HepG2 (cell line): ENCODE data around the gene KAZN. TPM values are rescaled to one million over a fixed set of nuclear protein-coding genes. Genes with fewer than 3 reads are reported as not detected.
A peak's percentile ranks its signal among the peaks of the same experiment; 100 is the strongest.

Experiments used
- ATAC-seq: fragments of 200-7000 bp; cut with Tn5 transposase; 3 replicates; pipeline ENCODE4 v1.9.1; 2020; ENCODE audit warnings: mild to moderate bottlenecking, moderate library complexity
- BruUV-seq: library from RNA; stranded (reverse); fragments of 400-500 nt; replicated peaks from 2 replicates; lab custom pipeline; 2021; lab: Mats Ljungman, UMichigan
- CTCF ChIA-PET: fragments of 300-600 bp; formaldehyde crosslinking; extraction: SDS; loops from one replicate; lab custom pipeline; 2021; ENCODE audit warnings: low total read pairs, inconsistent platforms, low intra/inter-chr PET ratio; lab: Yijun Ruan, JAX
- POLR2A ChIA-PET: fragments of 350-600 bp; sonication (Branson Sonifier 250); formaldehyde crosslinking; loops from one replicate; lab custom pipeline; 2020; ENCODE audit warnings: antibody characterized with exemption, inconsistent platforms; lab: Yijun Ruan, JAX
- DNase-seq: peaks from one replicate; pipeline ENCODE4 v3.0.0-alpha.2; 2015; ENCODE audit warnings: low spot score
- FAIRE-seq: peaks from 3 replicates; lab custom pipeline; 2011; peaks lifted over from hg19 to GRCh38; lab: Jason Lieb, UNC
- H2AFZ ChIP-seq: one replicate; pipeline ENCODE4 v1.6.1; 2011; ENCODE audit warnings: low read length, inconsistent platforms
- H3K27ac ChIP-seq: fragments of 300-600 bp; 3 replicates; pipeline ENCODE4 v1.8.0; 2011; ENCODE audit warnings: mixed run types, mild to moderate bottlenecking, mixed read lengths, low read length, inconsistent platforms; ENCODE audit not compliant: insufficient read depth; ENCODE audit errors: extremely low read length
- H3K27me3 ChIP-seq, 2 experiments: fragments of 200-600 bp in 1 of 2; 2 replicates in 1 of 2; 3 replicates in 1 of 2; pipeline versions ENCODE4 v1.6.0 to v1.8.0; 2011; ENCODE audit warnings: low read length in 2 of 2, mild to moderate bottlenecking in 2 of 2, moderate library complexity in 2 of 2, inconsistent platforms in 1 of 2; ENCODE audit not compliant: insufficient read depth in 2 of 2, control insufficient read depth in 1 of 2
- H3K36me3 ChIP-seq, 2 experiments: fragments of 200-600 bp in 1 of 2; replicated peaks in 1 of 2; 2 replicates in 1 of 2; 3 replicates in 1 of 2; pipeline versions ENCODE4 v1.5.1 to v1.8.0; 2011; ENCODE audit warnings: low read length in 2 of 2, inconsistent platforms in 1 of 2; ENCODE audit not compliant: insufficient read depth in 2 of 2, control insufficient read depth in 1 of 2
- H3K4me1 ChIP-seq: 2 replicates; pipeline ENCODE4 v1.5.1; 2012; ENCODE audit warnings: low read length, inconsistent platforms; ENCODE audit not compliant: insufficient read depth
- H3K4me2 ChIP-seq: 2 replicates; pipeline ENCODE4 v1.6.0; 2011; ENCODE audit warnings: low read depth, low read length, inconsistent platforms
- H3K4me3 ChIP-seq, 3 experiments: fragments of 200-600 bp in 1 of 3; sonication (generic), shearing (Covaris generic) in 1 of 3; replicated peaks in 1 of 3; 2 replicates each; pipeline ENCODE4 v1.5.1; 2011 to 2016; ENCODE audit warnings: low read length in 3 of 3, inconsistent platforms in 2 of 3, low read depth in 2 of 3, mild to moderate bottlenecking in 2 of 3, control low read depth in 1 of 3, mixed read lengths in 1 of 3; ENCODE audit not compliant: insufficient read depth in 1 of 3
- H3K79me2 ChIP-seq: one replicate; pipeline ENCODE4 v1.6.1; 2011; ENCODE audit warnings: low read length, inconsistent platforms; ENCODE audit not compliant: insufficient read depth
- H3K9ac ChIP-seq: 2 replicates; pipeline ENCODE4 v1.6.0; 2011; ENCODE audit warnings: mild to moderate bottlenecking, low read depth, low read length, inconsistent platforms; ENCODE audit not compliant: insufficient read depth
- H3K9me3 ChIP-seq: 2 replicates; pipeline ENCODE4 v1.5.1; 2012; ENCODE audit warnings: mild to moderate bottlenecking, low read length
- H4K20me1 ChIP-seq: 2 replicates; pipeline ENCODE4 v1.6.0; 2011; ENCODE audit warnings: inconsistent platforms, mild to moderate bottlenecking, low read length, moderate library complexity; ENCODE audit not compliant: insufficient read depth
- ASH2L ChIP-seq: fragments of 300-600, 200-600 bp; sonication (generic); IDR thresholded peaks from 2 replicates; pipeline ENCODE4 v1.7.0; 2017; ENCODE audit warnings: low read depth, mild to moderate bottlenecking, moderate library complexity, mixed read lengths, low read length; ENCODE audit not compliant: insufficient read length
- FLYWCH1 ChIP-seq: sonication (generic); formaldehyde crosslinking; IDR thresholded peaks from 2 replicates; pipeline ENCODE4 v1.8.1; 2023; ENCODE audit warnings: mild to moderate bottlenecking, missing genetic modification reagents
- HMG20A ChIP-seq: IDR thresholded peaks from 2 replicates; pipeline ENCODE4 v1.6.1; 2016; ENCODE audit warnings: borderline replicate concordance
- IRF2 ChIP-seq: IDR thresholded peaks from 2 replicates; pipeline ENCODE4 v1.6.1; 2018; ENCODE audit warnings: missing genetic modification reagents, missing compliant biosample characterization
- KDM3A ChIP-seq: IDR thresholded peaks from 2 replicates; pipeline ENCODE4 v1.6.1; 2018; ENCODE audit warnings: low read depth, missing compliant biosample characterization
- NCOA5 ChIP-seq: sonication (generic); formaldehyde crosslinking; IDR thresholded peaks from 2 replicates; pipeline ENCODE4 v1.4.0; 2020; ENCODE audit warnings: missing genetic modification reagents
- NR2F1 ChIP-seq, 2 experiments: fragments of 450-650 bp in 1 of 2; formaldehyde crosslinking in 1 of 2; IDR thresholded peaks; 2 replicates each; pipeline versions ENCODE4 v1.5.0 to v1.6.1; 2016 to 2020; ENCODE audit warnings: mild to moderate bottlenecking in 1 of 2, missing compliant biosample characterization in 1 of 2, missing genetic modification reagents in 1 of 2, moderate library complexity in 1 of 2
- PREB ChIP-seq: sonication (generic); formaldehyde crosslinking; IDR thresholded peaks from 2 replicates; pipeline ENCODE4 v1.4.0; 2020; ENCODE audit warnings: missing genetic modification reagents
- PRMT3 ChIP-seq: sonication (generic); formaldehyde crosslinking; IDR thresholded peaks from 2 replicates; pipeline ENCODE4 v1.8.1; 2022; ENCODE audit warnings: low read depth, mild to moderate bottlenecking, moderate library complexity, missing genetic modification reagents, borderline replicate concordance
- ZNF160 ChIP-seq: sonication (generic); formaldehyde crosslinking; IDR thresholded peaks from 2 replicates; pipeline ENCODE4 v1.8.0; 2022; ENCODE audit warnings: mild to moderate bottlenecking, inconsistent platforms, missing genetic modification reagents
- ZNF382 ChIP-seq: sonication (generic); formaldehyde crosslinking; IDR thresholded peaks from 2 replicates; pipeline ENCODE4 v1.5.0; 2020; ENCODE audit warnings: missing genetic modification reagents, mild to moderate bottlenecking, borderline replicate concordance
- ZNF501 ChIP-seq: sonication (generic); formaldehyde crosslinking; IDR thresholded peaks from 2 replicates; pipeline ENCODE4 v1.5.1; 2020; ENCODE audit warnings: mild to moderate bottlenecking, moderate library complexity, missing genetic modification reagents
- ZNF615 ChIP-seq: sonication (generic); formaldehyde crosslinking; IDR thresholded peaks from 2 replicates; pipeline ENCODE4 v1.5.0; 2020; ENCODE audit warnings: mild to moderate bottlenecking, missing genetic modification reagents, borderline replicate concordance
- ZNF703 ChIP-seq: sonication (generic); formaldehyde crosslinking; IDR thresholded peaks from 2 replicates; pipeline ENCODE4 v1.5.1; 2020; ENCODE audit warnings: missing genetic modification reagents, mild to moderate bottlenecking, moderate library complexity, borderline replicate concordance
- ZNF747 ChIP-seq: sonication (generic); formaldehyde crosslinking; IDR thresholded peaks from 2 replicates; pipeline ENCODE4 v1.8.1; 2023; ENCODE audit warnings: missing genetic modification reagents, mild to moderate bottlenecking, borderline replicate concordance
- ZSCAN31 ChIP-seq: sonication (generic); formaldehyde crosslinking; IDR thresholded peaks from 2 replicates; pipeline ENCODE4 v1.5.0; 2020; ENCODE audit warnings: low read depth, mild to moderate bottlenecking, missing genetic modification reagents
- WGBS: methylation state at CpG from one replicate; pipeline ENCODE4 v1.1.6; 2017; ENCODE audit warnings: low lambda C conversion rate; 5-methylcytosine and 5-hydroxymethylcytosine counted together
- in situ Hi-C: cut with HindIII; loops from 2 replicates; pipeline ENCODE4 v1.10.0; 2017; ENCODE audit warnings: low pct_unique_long_range_greater_than_20kb; ENCODE audit not compliant: extremely low pct_ligation_motif_present
- intact Hi-C: fragments of 100-400 bp; cut with micrococcal nuclease; formaldehyde crosslinking; loops from one replicate; pipeline ENCODE4 v1.10.0; 2022; ENCODE audit not compliant: unreplicated experiment
- polyA plus RNA-seq, 8 experiments: library from polyadenylated mRNA; depleted of rRNA in 3 of 8; stranded (reverse) in 7 of 8; unstranded in 1 of 8; fragments of >200 nt; fragmentation: Illumina TruSeq in 4 of 8; extraction: Trizol in 4 of 8; gene quantifications; 2 replicates each; pipeline versions ENCODE4 v1.2.1 to v1.2.3, GENCODE V29; 2011 to 2016; ENCODE audit warnings: low read depth in 4 of 8, missing spikeins in 1 of 8, mixed read lengths in 1 of 8; ENCODE audit not compliant: insufficient read depth in 1 of 8
- total RNA-seq, 5 experiments: library from RNA; depleted of rRNA; stranded (reverse); fragments of >200 nt; fragmentation: Illumina TruSeq; extraction: Trizol; gene quantifications; 2 replicates each; pipeline ENCODE4 v1.2.3, GENCODE V29; 2016; ENCODE audit warnings: low read depth in 1 of 5
- TF ChIP-seq, protein P1 (sequence below): sonication (generic); formaldehyde crosslinking; IDR thresholded peaks from 2 replicates; pipeline ENCODE4 v1.4.0; 2020; ENCODE audit warnings: missing genetic modification reagents, borderline replicate concordance
- TF ChIP-seq, protein P2 (sequence below): sonication (generic); formaldehyde crosslinking; IDR thresholded peaks from 2 replicates; pipeline ENCODE4 v1.4.0; 2020; ENCODE audit warnings: mild to moderate bottlenecking, missing genetic modification reagents

The KAZN gene
- total and polyA plus RNA-seq, 2 of the 13 experiments (the other 11 are each of a cell fraction or from before 2014, with no cell fraction given), result 10.4 to 13.5 TPM

GRCh38 chr1:14647777-14648176 lies 49.3 kb downstream of the KAZN start (continued):
- TF ChIP-seq ASH2L, result no peak
- TF ChIP-seq, protein P1, sequence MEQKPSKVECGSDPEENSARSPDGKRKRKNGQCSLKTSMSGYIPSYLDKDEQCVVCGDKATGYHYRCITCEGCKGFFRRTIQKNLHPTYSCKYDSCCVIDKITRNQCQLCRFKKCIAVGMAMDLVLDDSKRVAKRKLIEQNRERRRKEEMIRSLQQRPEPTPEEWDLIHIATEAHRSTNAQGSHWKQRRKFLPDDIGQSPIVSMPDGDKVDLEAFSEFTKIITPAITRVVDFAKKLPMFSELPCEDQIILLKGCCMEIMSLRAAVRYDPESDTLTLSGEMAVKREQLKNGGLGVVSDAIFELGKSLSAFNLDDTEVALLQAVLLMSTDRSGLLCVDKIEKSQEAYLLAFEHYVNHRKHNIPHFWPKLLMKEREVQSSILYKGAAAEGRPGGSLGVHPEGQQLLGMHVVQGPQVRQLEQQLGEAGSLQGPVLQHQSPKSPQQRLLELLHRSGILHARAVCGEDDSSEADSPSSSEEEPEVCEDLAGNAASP (CRISPR knock-in tag), result no peak
- TF ChIP-seq NR2F1 (CRISPR knock-in tag; IDR thresholded peaks at IDR 0.05), result peak; percentile 26 to 40; a peak in 1 of 4 replicates
- TF ChIP-seq, all 625 proteins: peak for 5

DNA sequence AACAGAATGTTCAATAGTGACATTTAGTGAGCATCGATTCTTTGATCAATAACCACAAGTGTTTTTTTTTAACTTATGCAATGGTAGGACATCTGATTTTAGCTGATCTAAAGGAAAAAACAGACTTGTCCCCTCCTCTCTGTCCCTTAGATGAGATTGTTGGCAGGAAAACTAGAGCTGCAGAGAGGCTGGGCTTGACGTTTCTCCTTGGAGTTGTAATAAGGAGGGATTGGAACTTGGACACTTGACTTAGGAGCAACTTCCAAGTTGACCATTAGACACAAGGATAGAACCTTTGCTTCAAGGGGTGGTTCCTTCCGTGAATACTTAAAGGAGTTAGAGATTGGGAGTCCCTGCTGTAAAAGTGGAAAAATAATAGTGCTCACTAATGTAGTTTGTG lies 49.9 kb downstream of the KAZN start:
- no peak for DNase-seq
- Histone ChIP-seq H3K27ac (no peak overlapping the region), H3K4me2 (no peak overlapping the region), H2AFZ (no peak overlapping the region), H3K4me1 (no peaks in the 10 kb centered on the region), H3K4me3 (no peak overlapping the region), H3K9me3 (no peaks in the 10 kb centered on the region; the same call in 1 of the 2 replicates), H3K9ac (no peak overlapping the region), H4K20me1 (no peaks in the 10 kb centered on the region), H3K36me3 (no peaks in the 10 kb centered on the region), H3K27me3 (no peaks in the 10 kb centered on the region), H3K79me2 (no peaks in the 10 kb centered on the region)
- intact Hi-C loops (no loop called here), in situ Hi-C loops (no loop called here)
- BruUV-seq, result no TSS peak
- FAIRE-seq, result no peak
- no peak for ATAC-seq
- CTCF ChIA-PET, result no interaction called here
- POLR2A ChIA-PET, result no interaction called here
- WGBS, result 20% methylated on average over 3 of the region's 3 CpGs
- TF ChIP-seq ZNF703 (CRISPR knock-in tag) (no peak), IRF2 (CRISPR knock-in tag) (no peak), PREB (CRISPR knock-in tag) (no peak), KDM3A (CRISPR knock-in tag) (no peak), ZNF382 (CRISPR knock-in tag) (no peak), ZSCAN31 (CRISPR knock-in tag) (no peak), HMG20A (CRISPR knock-in tag) (no peak), PRMT3 (CRISPR knock-in tag) (no peak), FLYWCH1 (CRISPR knock-in tag) (no peak), ZNF747 (CRISPR knock-in tag) (no peak), ZNF501 (CRISPR knock-in tag) (no peak), ZNF160 (CRISPR knock-in tag) (no peak), ZNF615 (CRISPR knock-in tag) (no peak), NCOA5 (no peak)
- TF ChIP-seq, protein P2, sequence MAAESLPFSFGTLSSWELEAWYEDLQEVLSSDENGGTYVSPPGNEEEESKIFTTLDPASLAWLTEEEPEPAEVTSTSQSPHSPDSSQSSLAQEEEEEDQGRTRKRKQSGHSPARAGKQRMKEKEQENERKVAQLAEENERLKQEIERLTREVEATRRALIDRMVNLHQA (CRISPR knock-in tag), result no peak
